ENCODE results near the gene SAG. TPM values are rescaled to one million over a fixed set of nuclear protein-coding genes. Genes with fewer than 3 reads are reported as not detected.

Gene SAG
- total and polyA plus RNA-seq, 7 donors: not detected

- no peak for TF ChIP-seq CTCF (IDR thresholded peaks at IDR 0.05)
- Histone ChIP-seq H3K4me1 (peaks cover 28% of the 10 kb centered on the region), H3K4me3 (no peak overlapping the region), H3K36me3 (ENCODE audit: insufficient read depth in 1 of 2, low read depth in 1 of 2) (peaks cover 0 to 2% of the 10 kb centered on the region in 2 donors), H3K9me3 (no peaks in the 10 kb centered on the region), H3K27ac (no peak overlapping the region), H3K27me3 (ENCODE audit: insufficient read depth in 3 of 3, low read length in 2 of 3) (no peaks in the 10 kb centered on the region)
- intact Hi-C loops (cut with DNase I): loop anchor here in 1 of 2 donors (5.0 kb wide), 1 partner anchor 79 kb away; no protein-coding TSS in a partner anchor
- WGBS, 3 donors: 86 to 92% (median 88%) methylated on average over 4 of the region's 4 CpGs
- ATAC-seq (no peak), DNase-seq (no peak)
These were observed 50.7 kb downstream of the SAG start for GRCh38 chr2:233358335-233358734.

GRCh38 chr2:233358947-233359346 lies 51.3 kb downstream of the SAG start:
- intact Hi-C loops (cut with DNase I): loop anchor here in 1 of 2 donors (5.0 kb wide), 1 partner anchor 78 kb away; no protein-coding TSS in a partner anchor
- Histone ChIP-seq H3K36me3 (ENCODE audit: insufficient read depth in 1 of 2, low read depth in 1 of 2) (peaks cover 0 to 2% of the 10 kb centered on the region in 2 donors), H3K4me3 (no peak overlapping the region), H3K27me3 (ENCODE audit: insufficient read depth in 3 of 3, low read length in 2 of 3) (no peaks in the 10 kb centered on the region), H3K9me3 (no peaks in the 10 kb centered on the region), H3K27ac (no peak overlapping the region), H3K4me1 (peaks cover 22% of the 10 kb centered on the region)
- ATAC-seq (no peak), DNase-seq (no peak)
- no peak for TF ChIP-seq CTCF (IDR thresholded peaks at IDR 0.05)
- WGBS, 3 donors: 90 to 94% (median 91%) methylated on average over 6 of the region's 6 CpGs

GRCh38 chr2:233359823-233360222 lies 52.2 kb downstream of the SAG start:
- H3K27me3 ChIP-seq (ENCODE audit: insufficient read depth in 3 of 3, low read length in 2 of 3): no peaks in the 10 kb centered on the region
- intact Hi-C loops (cut with DNase I): loop anchor here in 1 of 2 donors (5.0 kb wide), 1 partner anchor 77 kb away; no protein-coding TSS in a partner anchor
- ATAC-seq (no peak), DNase-seq (no peak)
- H3K36me3 ChIP-seq (ENCODE audit: insufficient read depth in 1 of 2, low read depth in 1 of 2): peaks cover 0 to 2% of the 10 kb centered on the region in 2 donors
- TF ChIP-seq CTCF (IDR thresholded peaks at IDR 0.05): no peak
- H3K9me3 ChIP-seq: no peaks in the 10 kb centered on the region
- H3K4me3 ChIP-seq: no peak overlapping the region
- 94 to 97% (median 97%) methylated on average over 3 of the region's 3 CpGs for WGBS, 3 donors
- H3K4me1 ChIP-seq: peaks cover 21% of the 10 kb centered on the region
- no peak overlapping the region for H3K27ac ChIP-seq

- ATAC-seq (peak in 2 of 4 donors; percentile 15 to 25), DNase-seq (no peak)
- intact Hi-C loops (cut with DNase I): no loop called here
- Histone ChIP-seq H3K27me3 (ENCODE audit: insufficient read depth in 3 of 3, low read length in 2 of 3) (no peaks in the 10 kb centered on the region), H3K27ac (no peak overlapping the region), H3K4me1 (peaks cover 15% of the 10 kb centered on the region), H3K4me3 (no peak overlapping the region), H3K9me3 (no peaks in the 10 kb centered on the region), H3K36me3 (ENCODE audit: insufficient read depth in 1 of 2, low read depth in 1 of 2) (peaks cover 0 to 2% of the 10 kb centered on the region in 2 donors)
- no peak for TF ChIP-seq CTCF (IDR thresholded peaks at IDR 0.05)
- WGBS, 3 donors: 71 to 83% (median 80%) methylated on average over 4 of the region's 4 CpGs
These were observed 53.2 kb downstream of the SAG start for GRCh38 chr2:233360771-233361176.

- no peaks in the 10 kb centered on the region for H3K36me3 ChIP-seq (ENCODE audit: insufficient read depth in 1 of 2, low read depth in 1 of 2)
- TF ChIP-seq CTCF (IDR thresholded peaks at IDR 0.05): no peak
- H3K27me3 ChIP-seq (ENCODE audit: insufficient read depth in 3 of 3, low read length in 2 of 3): no peaks in the 10 kb centered on the region
- H3K4me1 ChIP-seq: peaks cover 10% of the 10 kb centered on the region
- no peak for DNase-seq
- intact Hi-C loops (cut with DNase I): no loop called here
- no peak overlapping the region for H3K4me3 ChIP-seq
- H3K27ac ChIP-seq: no peak overlapping the region
- 37 to 60% (median 39%) methylated on average over 7 of the region's 7 CpGs for WGBS, 3 donors
- no peaks in the 10 kb centered on the region for H3K9me3 ChIP-seq
- no peak for ATAC-seq
These were observed 53.7 kb downstream of the SAG start for GRCh38 chr2:233361297-233361696.

Data from psoas muscle (tissue), 8 donors.